Ishikawa (cell line): ENCODE results near the gene SGMS1.

ENCODE experiments used
- CREB1 ChIP-seq: IDR thresholded peaks from 2 replicates; pipeline ENCODE4 v1.6.1; 2012; ENCODE audit warnings: low read depth
- NFIC ChIP-seq: IDR thresholded peaks from 2 replicates; pipeline ENCODE4 v1.6.1; 2012
- TAF1 ChIP-seq: IDR thresholded peaks from 2 replicates; pipeline ENCODE4 v1.6.1; 2012; ENCODE audit warnings: low read depth, mild to moderate bottlenecking
- TCF12 ChIP-seq: IDR thresholded peaks from 2 replicates; pipeline ENCODE4 v1.6.1; 2012; ENCODE audit warnings: low read depth
- YY1 ChIP-seq: IDR thresholded peaks from 2 replicates; pipeline ENCODE4 v1.6.1; 2012; ENCODE audit warnings: low read depth
- TF ChIP-seq, protein P1 (sequence below): IDR thresholded peaks from 2 replicates; pipeline ENCODE4 v1.6.1; 2012

DNA sequence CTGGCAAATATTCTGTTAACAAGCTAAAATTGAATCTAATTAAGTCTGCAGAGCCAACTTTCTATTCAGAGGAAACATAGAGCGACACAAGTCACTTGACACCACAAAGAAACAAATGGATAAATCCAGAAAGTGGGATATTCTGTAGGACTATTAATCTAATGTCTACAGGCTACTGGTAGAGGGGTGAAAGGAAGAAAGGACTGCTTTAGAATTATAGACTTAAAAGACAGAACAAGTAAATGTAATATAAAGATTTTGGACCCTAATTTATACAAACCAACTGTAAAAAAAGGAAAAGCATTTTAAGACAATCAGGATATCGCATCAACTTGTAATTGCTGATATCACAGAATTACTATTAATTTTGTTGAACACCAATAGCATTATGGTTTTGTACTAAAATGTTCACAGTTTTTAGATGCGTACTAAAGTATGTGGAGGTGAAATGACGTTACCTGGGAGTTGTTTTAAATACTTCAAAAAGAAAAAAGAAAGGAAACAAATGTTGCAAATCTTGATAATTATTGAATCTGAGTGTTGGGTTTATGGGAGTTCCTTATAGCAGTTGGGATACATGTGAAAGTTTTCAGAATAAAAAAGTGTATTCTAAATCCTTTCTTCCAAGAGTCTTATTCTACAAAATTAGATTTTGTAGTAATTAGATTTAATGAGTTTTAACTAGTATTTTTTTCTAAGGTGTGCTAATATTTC lies 298.9 kb downstream of the SGMS1 start:
- TF ChIP-seq NFIC (no peak), TCF12 (no peak), CREB1 (no peak), YY1 (no peak), TAF1 (no peak)
- TF ChIP-seq, protein P1, sequence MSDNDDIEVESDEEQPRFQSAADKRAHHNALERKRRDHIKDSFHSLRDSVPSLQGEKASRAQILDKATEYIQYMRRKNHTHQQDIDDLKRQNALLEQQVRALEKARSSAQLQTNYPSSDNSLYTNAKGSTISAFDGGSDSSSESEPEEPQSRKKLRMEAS: no peak
